ENCODE data around the gene PPP2R2C. TPM values are rescaled to one million over a fixed set of nuclear protein-coding genes. Genes with fewer than 3 reads are reported as not detected.

Gene PPP2R2C
- total and polyA plus RNA-seq, 3 experiments from 2014 or later, result not detected

DNA sequence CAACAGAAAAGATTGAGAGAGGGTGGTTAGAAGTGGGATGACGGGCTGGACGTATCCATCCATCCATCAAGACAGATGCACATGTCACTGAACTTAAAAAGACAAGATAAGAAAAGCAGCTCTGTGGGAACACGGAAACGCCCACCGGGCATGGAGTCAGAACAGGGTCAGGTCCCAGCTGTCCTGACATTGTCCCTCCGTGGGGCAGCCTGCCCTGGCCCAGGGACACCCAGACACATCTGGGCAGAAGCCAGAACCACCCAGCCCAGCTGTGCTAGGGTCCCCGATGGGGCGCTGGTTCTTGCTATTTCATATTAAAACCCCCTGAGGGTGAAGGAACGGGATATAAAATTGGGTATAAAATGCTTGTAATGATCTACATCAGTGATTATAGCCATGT, 88.5 kb downstream of the PPP2R2C start:
- CTCF ChIA-PET, result no interaction called here
- no peaks in the 10 kb centered on the region for H3K9me3 Mint-ChIP-seq
- no peak for DNase-seq
- no peak overlapping the region for H3K27ac Mint-ChIP-seq
- H3K4me1 Mint-ChIP-seq, result peaks cover 0 to 2% (median 0%) of the 10 kb centered on the region in 3 donors
- Histone ChIP-seq H3K27me3 (ENCODE audit: insufficient read depth, low read length, poor library complexity, severe bottlenecking) (no peaks in the 10 kb centered on the region), H3K4me3 (ENCODE audit: low read length) (no peak overlapping the region), H3K36me3 (ENCODE audit: insufficient read depth, low read length) (no peaks in the 10 kb centered on the region), H3K4me1 (ENCODE audit: insufficient read depth, low read length) (no peaks in the 10 kb centered on the region), H3K9me3 (ENCODE audit: low read length) (no peaks in the 10 kb centered on the region), H3K27ac (ENCODE audit: low read depth, low read length) (no peak overlapping the region)
- no peaks in the 10 kb centered on the region for H3K36me3 Mint-ChIP-seq
- POLR2A ChIA-PET, result no interaction called here
- no peak overlapping the region for H3K4me3 Mint-ChIP-seq
- peaks cover 5 to 65% of the 10 kb centered on the region in 2 donors for H3K27me3 Mint-ChIP-seq

DNA sequence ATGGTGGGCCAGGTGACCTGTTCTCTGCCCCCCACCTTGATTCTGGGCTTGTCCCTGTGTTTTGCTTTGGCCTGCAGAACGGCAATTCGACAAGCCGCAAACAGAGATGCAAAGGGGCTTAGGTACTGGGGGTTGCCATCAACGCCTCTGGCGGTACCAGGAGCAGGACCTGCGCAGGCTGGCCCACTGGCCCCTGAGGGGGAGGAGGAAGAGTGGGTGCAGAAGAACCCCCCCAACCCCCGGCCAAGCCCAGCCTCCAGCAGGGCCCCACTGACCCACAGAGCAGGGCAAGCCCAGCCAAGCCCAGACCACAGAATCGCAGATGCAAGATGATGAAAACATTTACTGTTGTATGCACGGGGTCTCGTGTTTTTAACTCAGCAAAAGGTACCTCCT, 89.4 kb downstream of the PPP2R2C start:
- Mint-ChIP-seq H3K4me3 (no peak overlapping the region), H3K9me3 (no peaks in the 10 kb centered on the region), H3K27me3 (peaks cover 5 to 61% of the 10 kb centered on the region in 2 donors), H3K36me3 (no peaks in the 10 kb centered on the region), H3K4me1 (peaks cover 0 to 2% (median 0%) of the 10 kb centered on the region in 3 donors), H3K27ac (no peak overlapping the region)
- H3K9me3 ChIP-seq (ENCODE audit: low read length), result no peaks in the 10 kb centered on the region
- ChIA-PET POLR2A (no interaction called here), CTCF (no interaction called here)
- no peak overlapping the region for H3K4me3 ChIP-seq (ENCODE audit: low read length)
- H3K27me3 ChIP-seq (ENCODE audit: insufficient read depth, low read length, poor library complexity, severe bottlenecking), result no peaks in the 10 kb centered on the region
- no peak for DNase-seq
- no peaks in the 10 kb centered on the region for H3K4me1 ChIP-seq (ENCODE audit: insufficient read depth, low read length)
- H3K36me3 ChIP-seq (ENCODE audit: insufficient read depth, low read length), result no peaks in the 10 kb centered on the region
- H3K27ac ChIP-seq (ENCODE audit: low read depth, low read length), result no peak overlapping the region

DNA sequence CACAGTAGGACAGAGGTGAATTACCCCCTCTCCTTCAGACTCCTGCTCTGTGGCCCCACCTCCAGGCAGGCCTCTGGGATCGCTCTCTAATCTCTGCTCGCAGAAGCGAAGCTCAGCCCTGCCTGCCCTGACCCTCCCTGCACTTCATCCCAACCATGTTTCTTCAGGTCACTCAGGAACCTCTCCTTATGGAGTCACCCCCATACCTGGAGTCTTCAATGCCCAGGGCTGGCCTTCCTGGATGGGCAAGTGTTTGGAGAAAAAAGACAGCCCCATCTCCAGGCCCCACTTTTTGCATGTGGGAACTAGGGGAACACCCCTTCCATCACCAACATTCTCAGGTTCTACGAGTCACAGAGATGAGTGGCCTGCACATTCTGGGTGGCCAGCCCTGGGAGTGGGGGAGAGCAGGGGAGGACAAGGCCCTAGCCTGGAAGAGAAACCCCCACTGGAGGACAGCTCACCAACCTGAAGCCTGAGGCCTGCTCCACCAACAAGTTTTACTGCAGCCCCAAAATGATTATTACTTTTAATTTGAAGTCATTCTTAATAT, 90.8 kb downstream of the PPP2R2C start:
- Mint-ChIP-seq H3K36me3 (no peaks in the 10 kb centered on the region), H3K27me3 (peaks cover 5 to 61% of the 10 kb centered on the region in 2 donors), H3K4me1 (peaks cover 0 to 2% (median 0%) of the 10 kb centered on the region in 3 donors), H3K9me3 (no peaks in the 10 kb centered on the region), H3K4me3 (no peak overlapping the region), H3K27ac (no peak overlapping the region)
- H3K36me3 ChIP-seq (ENCODE audit: insufficient read depth, low read length), result no peaks in the 10 kb centered on the region
- DNase-seq, result peak in 1 of 5 donors; percentile 5
- no peak overlapping the region for H3K27ac ChIP-seq (ENCODE audit: low read depth, low read length)
- ChIA-PET POLR2A (no interaction called here), CTCF (no interaction called here)
- H3K4me3 ChIP-seq (ENCODE audit: low read length), result no peak overlapping the region
- H3K9me3 ChIP-seq (ENCODE audit: low read length), result no peaks in the 10 kb centered on the region
- no peaks in the 10 kb centered on the region for H3K4me1 ChIP-seq (ENCODE audit: insufficient read depth, low read length)
- no peaks in the 10 kb centered on the region for H3K27me3 ChIP-seq (ENCODE audit: insufficient read depth, low read length, poor library complexity, severe bottlenecking)

DNA sequence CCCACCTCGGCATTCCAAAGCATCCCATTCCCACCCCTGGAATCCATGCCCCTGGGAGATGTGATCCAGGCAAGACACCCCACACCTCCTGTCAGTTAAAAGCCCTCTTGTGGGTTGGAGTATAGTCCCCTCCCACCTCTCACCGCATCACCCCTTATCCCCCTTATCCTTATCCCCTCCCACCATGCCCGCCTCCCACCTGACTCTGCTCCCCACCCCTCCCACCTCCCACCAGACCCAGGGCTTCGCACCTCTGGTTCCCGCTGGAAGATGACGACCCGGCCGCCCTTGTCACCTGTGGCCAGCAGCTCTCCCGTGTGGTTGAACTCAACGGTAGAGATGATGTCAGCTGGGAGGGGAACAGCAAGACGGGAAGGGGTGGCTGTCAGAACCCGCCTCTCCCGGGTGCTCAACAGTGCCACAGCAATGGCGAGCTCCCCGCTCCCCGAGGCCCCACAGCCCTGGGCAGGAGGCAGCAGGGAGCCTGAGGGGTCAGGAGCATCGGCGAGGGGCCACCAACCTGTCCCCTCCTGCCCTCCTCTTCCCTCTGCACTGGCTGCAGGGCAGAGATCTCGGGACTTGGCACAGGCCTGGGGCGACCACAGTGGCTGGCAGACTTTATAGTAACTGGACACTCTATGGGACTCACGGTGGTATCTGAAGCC, 91.5 kb downstream of the PPP2R2C start:
- peaks cover 0 to 2% (median 0%) of the 10 kb centered on the region in 3 donors for H3K4me1 Mint-ChIP-seq
- Histone ChIP-seq H3K27ac (ENCODE audit: low read depth, low read length) (no peak overlapping the region), H3K4me1 (ENCODE audit: insufficient read depth, low read length) (no peaks in the 10 kb centered on the region), H3K36me3 (ENCODE audit: insufficient read depth, low read length) (no peaks in the 10 kb centered on the region), H3K27me3 (ENCODE audit: insufficient read depth, low read length, poor library complexity, severe bottlenecking) (no peaks in the 10 kb centered on the region), H3K4me3 (ENCODE audit: low read length) (no peak overlapping the region), H3K9me3 (ENCODE audit: low read length) (no peaks in the 10 kb centered on the region)
- ChIA-PET POLR2A (no interaction called here), CTCF (no interaction called here)
- no peaks in the 10 kb centered on the region for H3K36me3 Mint-ChIP-seq
- H3K9me3 Mint-ChIP-seq, result no peaks in the 10 kb centered on the region
- peaks cover 5 to 61% of the 10 kb centered on the region in 2 donors for H3K27me3 Mint-ChIP-seq
- H3K4me3 Mint-ChIP-seq, result no peak overlapping the region
- DNase-seq, result peak in 1 of 5 donors; percentile 31
- no peak overlapping the region for H3K27ac Mint-ChIP-seq

DNA sequence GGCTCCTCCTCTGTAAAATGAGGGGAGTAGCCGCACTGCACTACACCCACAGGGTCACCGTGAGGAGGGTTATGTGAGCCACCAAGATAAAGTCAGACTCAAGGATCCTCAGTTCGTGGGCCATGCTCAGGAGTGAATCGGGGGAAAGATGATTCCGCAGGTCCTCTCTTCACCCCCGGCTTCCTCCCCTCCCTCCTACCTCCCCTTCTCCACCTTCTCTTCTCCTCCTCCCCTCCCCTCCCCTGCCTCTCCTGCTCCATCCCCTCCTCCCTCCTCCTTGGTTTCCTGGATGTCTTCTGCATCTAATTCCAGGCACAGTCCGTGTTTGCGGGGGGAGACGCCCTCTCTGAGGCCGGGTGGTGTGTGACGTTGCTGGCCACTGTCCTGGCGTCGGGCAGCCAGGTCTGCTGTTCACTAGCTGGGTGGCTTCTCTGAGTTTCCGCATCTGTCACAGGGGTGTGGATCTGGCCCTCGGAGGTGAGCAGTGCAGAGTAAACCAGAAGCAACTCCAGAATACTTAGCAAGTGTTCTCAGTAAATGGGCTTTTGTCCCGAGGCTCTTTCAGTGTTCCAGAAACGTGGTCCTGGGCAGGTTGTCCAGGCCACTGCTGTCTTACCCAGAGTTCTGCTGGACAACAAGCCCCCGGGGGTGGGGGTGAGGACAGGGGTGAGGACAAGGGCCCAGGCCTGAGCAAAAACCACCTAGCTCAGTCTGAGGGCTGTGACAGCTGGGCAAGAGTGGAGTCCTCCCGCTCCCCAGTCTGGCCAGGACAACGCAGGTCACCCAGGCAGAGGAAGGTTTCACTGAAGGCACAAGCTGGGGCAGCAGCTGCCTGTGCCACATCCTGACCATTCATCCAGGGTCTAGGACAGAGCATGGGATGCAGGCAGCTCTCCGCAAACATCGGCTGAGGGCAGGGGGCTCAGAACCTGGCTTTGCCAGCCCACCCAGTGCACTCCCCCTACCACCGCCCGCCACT, 92.4 kb downstream of the PPP2R2C start:
- POLR2A ChIA-PET, result no interaction called here
- H3K9me3 Mint-ChIP-seq, result no peaks in the 10 kb centered on the region

DNA sequence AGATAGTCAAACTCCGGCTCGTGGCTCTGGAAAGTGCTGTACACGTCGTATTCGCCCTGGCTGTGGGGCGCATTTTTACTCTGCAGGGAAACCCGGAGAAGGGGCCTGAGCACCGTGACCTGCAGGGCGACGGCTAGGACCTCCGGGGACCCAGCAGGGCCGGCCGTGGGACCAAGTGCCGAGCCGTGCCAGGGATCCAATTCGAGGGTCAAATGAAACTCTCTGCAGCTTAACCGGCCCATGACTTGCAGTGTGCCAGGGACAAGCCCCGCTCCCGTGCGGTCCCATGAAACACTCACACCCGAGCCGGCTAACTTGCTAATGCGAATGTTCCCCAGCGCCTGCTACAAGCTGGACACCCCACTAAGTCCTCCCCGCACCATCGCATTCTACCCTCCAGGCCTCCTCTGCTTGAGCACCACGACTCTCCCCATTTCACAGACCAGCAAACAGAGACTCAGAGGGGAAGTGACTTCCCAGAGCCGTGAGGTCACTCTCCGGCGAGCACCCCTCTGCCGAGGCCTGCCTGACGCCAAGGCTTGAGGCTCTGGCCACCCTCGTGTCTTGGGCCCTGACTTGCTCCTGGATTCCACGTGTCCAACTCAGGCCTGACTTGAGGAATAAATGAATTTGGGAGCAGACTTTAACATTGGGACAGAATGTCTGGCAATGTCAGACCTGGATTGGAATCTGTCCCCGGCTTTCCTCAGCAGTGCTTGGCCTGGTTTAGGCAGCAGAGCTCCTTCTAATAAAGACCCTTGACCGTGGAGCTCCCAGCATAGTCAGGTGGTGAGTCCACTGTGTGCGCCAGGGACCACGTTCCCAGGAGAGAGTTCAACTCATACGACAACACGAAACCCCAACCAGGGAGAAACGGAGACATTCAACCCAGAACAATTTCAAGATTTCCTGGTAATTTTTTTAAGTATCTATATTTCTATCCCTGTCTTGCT, 93.6 kb downstream of the PPP2R2C start:
- Histone ChIP-seq H3K4me1 (ENCODE audit: insufficient read depth, low read length) (no peaks in the 10 kb centered on the region), H3K4me3 (ENCODE audit: low read length) (no peak overlapping the region), H3K27me3 (ENCODE audit: insufficient read depth, low read length, poor library complexity, severe bottlenecking) (no peaks in the 10 kb centered on the region), H3K27ac (ENCODE audit: low read depth, low read length) (no peak overlapping the region), H3K36me3 (ENCODE audit: insufficient read depth, low read length) (no peaks in the 10 kb centered on the region), H3K9me3 (ENCODE audit: low read length) (no peaks in the 10 kb centered on the region)
- Mint-ChIP-seq H3K27ac (no peak overlapping the region), H3K4me1 (peaks cover 0 to 2% (median 0%) of the 10 kb centered on the region in 3 donors), H3K4me3 (no peak overlapping the region), H3K36me3 (no peaks in the 10 kb centered on the region), H3K27me3 (peaks cover 8 to 44% of the 10 kb centered on the region in 2 donors), H3K9me3 (no peaks in the 10 kb centered on the region)
- CTCF ChIA-PET, result no interaction called here
- POLR2A ChIA-PET, result no interaction called here
- no peak for DNase-seq

More for the DNA sequence above, 92.4 kb downstream of the PPP2R2C start:
- CTCF ChIA-PET, result no interaction called here
- DNase-seq, result peak in 1 of 5 donors; percentile 19
- Mint-ChIP-seq H3K36me3 (no peaks in the 10 kb centered on the region), H3K4me3 (peak overlapping the region in 1 of 7 donors; percentile 59), H3K27me3 (peaks cover 5 to 57% of the 10 kb centered on the region in 2 donors), H3K4me1 (peaks cover 0 to 2% (median 0%) of the 10 kb centered on the region in 3 donors), H3K27ac (no peak overlapping the region)
- Histone ChIP-seq H3K27ac (ENCODE audit: low read depth, low read length) (no peak overlapping the region), H3K9me3 (ENCODE audit: low read length) (no peaks in the 10 kb centered on the region), H3K4me3 (ENCODE audit: low read length) (no peak overlapping the region), H3K36me3 (ENCODE audit: insufficient read depth, low read length) (no peaks in the 10 kb centered on the region), H3K27me3 (ENCODE audit: insufficient read depth, low read length, poor library complexity, severe bottlenecking) (no peaks in the 10 kb centered on the region), H3K4me1 (ENCODE audit: insufficient read depth, low read length) (no peaks in the 10 kb centered on the region)

DNA sequence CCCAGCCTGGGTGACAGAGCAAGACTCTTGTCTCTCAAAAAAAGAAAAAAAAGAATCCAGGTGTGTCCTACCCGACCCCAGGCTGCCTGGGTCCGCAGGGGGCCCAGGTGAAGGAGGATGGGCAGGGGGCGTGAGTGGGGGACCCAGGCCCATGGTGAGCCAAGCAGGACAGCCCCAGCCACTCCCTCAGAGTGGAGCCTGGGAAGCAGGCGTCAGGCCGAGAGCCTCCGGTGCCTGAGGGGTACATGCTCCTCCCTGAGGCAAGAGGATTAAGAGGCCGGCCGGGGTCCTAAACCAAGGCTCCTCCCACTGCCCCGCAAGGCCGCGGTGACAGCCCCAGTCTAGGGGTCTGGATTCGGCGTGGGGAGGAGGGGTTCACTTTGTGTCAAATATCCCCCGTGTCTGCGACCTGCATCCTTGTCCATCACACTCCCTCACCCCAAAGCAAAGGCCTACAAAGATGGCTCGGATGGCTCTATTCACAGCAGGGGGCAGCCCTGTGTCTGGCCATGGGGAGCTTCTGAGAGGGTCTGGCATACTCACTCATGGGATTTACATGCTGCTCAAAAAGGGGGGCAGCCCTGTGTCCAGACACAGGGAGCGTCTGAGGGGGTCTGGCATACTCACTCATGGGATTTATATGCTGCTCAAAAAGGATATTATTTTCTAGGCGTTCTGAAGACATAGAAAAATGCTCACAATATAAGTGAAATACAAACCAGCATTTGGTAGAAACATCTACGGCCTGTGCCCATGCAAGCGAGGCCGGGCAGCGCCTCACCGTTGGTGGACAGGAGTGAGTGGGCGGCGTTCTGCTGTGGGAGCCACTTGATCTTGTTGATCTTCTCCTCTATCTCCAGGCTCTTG, 94.6 kb downstream of the PPP2R2C start:
- H3K36me3 Mint-ChIP-seq, result no peaks in the 10 kb centered on the region
- POLR2A ChIA-PET, result no interaction called here

More for the DNA sequence above, 94.6 kb downstream of the PPP2R2C start:
- CTCF ChIA-PET, result no interaction called here
- Histone ChIP-seq H3K27me3 (ENCODE audit: insufficient read depth, low read length, poor library complexity, severe bottlenecking) (no peaks in the 10 kb centered on the region), H3K4me1 (ENCODE audit: insufficient read depth, low read length) (no peaks in the 10 kb centered on the region), H3K9me3 (ENCODE audit: low read length) (no peaks in the 10 kb centered on the region), H3K4me3 (ENCODE audit: low read length) (no peak overlapping the region), H3K27ac (ENCODE audit: low read depth, low read length) (no peak overlapping the region), H3K36me3 (ENCODE audit: insufficient read depth, low read length) (no peaks in the 10 kb centered on the region)
- peaks cover 5 to 38% of the 10 kb centered on the region in 2 donors for H3K27me3 Mint-ChIP-seq
- H3K9me3 Mint-ChIP-seq, result no peaks in the 10 kb centered on the region
- no peak overlapping the region for H3K4me3 Mint-ChIP-seq
- H3K4me1 Mint-ChIP-seq, result peaks cover 0 to 2% (median 0%) of the 10 kb centered on the region in 3 donors
- H3K27ac Mint-ChIP-seq, result peak overlapping the region in 1 of 8 donors; percentile 69
- DNase-seq, result no peak
